Measurements from ENCODE around the gene LRRC72.

The LRRC72 gene

GRCh38 chr7:16558761-16559302 is 32.2 kb downstream of the LRRC72 start:
- H3K4me3 ChIP-seq (ENCODE audit: low read length), result no peak overlapping the region
- no peak overlapping the region for H3K9ac ChIP-seq (ENCODE audit: low read length)
- no peaks in the 10 kb centered on the region for H3K4me1 ChIP-seq (ENCODE audit: control insufficient read depth, insufficient read depth, low read length)
- H3K27me3 ChIP-seq (replicated peaks; ENCODE audit: control insufficient read depth, insufficient read depth, low read length), result no peaks in the 10 kb centered on the region
- no peaks in the 10 kb centered on the region for H3K36me3 ChIP-seq (ENCODE audit: control insufficient read depth, insufficient read depth, low read length, severe bottlenecking)
- no peak for DNase-seq (ENCODE audit: low read depth)
- no peaks in the 10 kb centered on the region for H3K9me3 ChIP-seq (ENCODE audit: control insufficient read depth, low read length)

- no peak for DNase-seq (ENCODE audit: low read depth)
- Histone ChIP-seq H3K9ac (ENCODE audit: low read length) (no peak overlapping the region), H3K27me3 (replicated peaks; ENCODE audit: control insufficient read depth, insufficient read depth, low read length) (no peaks in the 10 kb centered on the region), H3K36me3 (ENCODE audit: control insufficient read depth, insufficient read depth, low read length, severe bottlenecking) (no peaks in the 10 kb centered on the region), H3K4me1 (ENCODE audit: control insufficient read depth, insufficient read depth, low read length) (no peaks in the 10 kb centered on the region), H3K4me3 (ENCODE audit: low read length) (no peak overlapping the region), H3K9me3 (ENCODE audit: control insufficient read depth, low read length) (no peaks in the 10 kb centered on the region)
Measured at GRCh38 chr7:16559497-16560179, 33.0 kb downstream of the LRRC72 start.

GRCh38 chr7:16561943-16562342 is 35.3 kb downstream of the LRRC72 start:
- Histone ChIP-seq H3K27me3 (replicated peaks; ENCODE audit: control insufficient read depth, insufficient read depth, low read length) (no peaks in the 10 kb centered on the region), H3K4me1 (ENCODE audit: control insufficient read depth, insufficient read depth, low read length) (no peaks in the 10 kb centered on the region), H3K9ac (ENCODE audit: low read length) (no peak overlapping the region), H3K36me3 (ENCODE audit: control insufficient read depth, insufficient read depth, low read length, severe bottlenecking) (no peaks in the 10 kb centered on the region), H3K4me3 (ENCODE audit: low read length) (no peak overlapping the region), H3K9me3 (ENCODE audit: control insufficient read depth, low read length) (no peaks in the 10 kb centered on the region)
- DNase-seq (ENCODE audit: low read depth), result no peak

GRCh38 chr7:16562456-16563220 is 36.0 kb downstream of the LRRC72 start:
- no peaks in the 10 kb centered on the region for H3K36me3 ChIP-seq (ENCODE audit: control insufficient read depth, insufficient read depth, low read length, severe bottlenecking)
- no peaks in the 10 kb centered on the region for H3K27me3 ChIP-seq (replicated peaks; ENCODE audit: control insufficient read depth, insufficient read depth, low read length)
- no peaks in the 10 kb centered on the region for H3K4me1 ChIP-seq (ENCODE audit: control insufficient read depth, insufficient read depth, low read length)
- no peak for DNase-seq (ENCODE audit: low read depth)
- no peaks in the 10 kb centered on the region for H3K9me3 ChIP-seq (ENCODE audit: control insufficient read depth, low read length)
- H3K9ac ChIP-seq (ENCODE audit: low read length), result no peak overlapping the region
- no peak overlapping the region for H3K4me3 ChIP-seq (ENCODE audit: low read length)

- Histone ChIP-seq H3K27me3 (replicated peaks; ENCODE audit: control insufficient read depth, insufficient read depth, low read length) (no peaks in the 10 kb centered on the region), H3K36me3 (ENCODE audit: control insufficient read depth, insufficient read depth, low read length, severe bottlenecking) (no peaks in the 10 kb centered on the region)
- no peak for DNase-seq (ENCODE audit: low read depth)
Measured at GRCh38 chr7:16563281-16564022, 36.8 kb downstream of the LRRC72 start.

GRCh38 chr7:16564023-16564380 is 37.4 kb downstream of the LRRC72 start:
- Histone ChIP-seq H3K27me3 (replicated peaks; ENCODE audit: control insufficient read depth, insufficient read depth, low read length) (no peaks in the 10 kb centered on the region), H3K4me1 (ENCODE audit: control insufficient read depth, insufficient read depth, low read length) (no peaks in the 10 kb centered on the region), H3K9me3 (ENCODE audit: control insufficient read depth, low read length) (no peaks in the 10 kb centered on the region), H3K9ac (ENCODE audit: low read length) (no peak overlapping the region), H3K36me3 (ENCODE audit: control insufficient read depth, insufficient read depth, low read length, severe bottlenecking) (no peaks in the 10 kb centered on the region), H3K4me3 (ENCODE audit: low read length) (no peak overlapping the region)
- no peak for DNase-seq (ENCODE audit: low read depth)

More at GRCh38 chr7:16563281-16564022, 36.8 kb downstream of the LRRC72 start:
- H3K4me1 ChIP-seq (ENCODE audit: control insufficient read depth, insufficient read depth, low read length), result no peaks in the 10 kb centered on the region
- no peak overlapping the region for H3K9ac ChIP-seq (ENCODE audit: low read length)
- H3K4me3 ChIP-seq (ENCODE audit: low read length), result no peak overlapping the region
- H3K9me3 ChIP-seq (ENCODE audit: control insufficient read depth, low read length), result no peaks in the 10 kb centered on the region

- no peaks in the 10 kb centered on the region for H3K9me3 ChIP-seq (ENCODE audit: control insufficient read depth, low read length)
- peak; percentile 84 for DNase-seq (ENCODE audit: low read depth)
Measured at GRCh38 chr7:16564909-16565426, 38.3 kb downstream of the LRRC72 start.

GRCh38 chr7:16571941-16572340 is 45.3 kb downstream of the LRRC72 start:
- Histone ChIP-seq H3K36me3 (ENCODE audit: control insufficient read depth, insufficient read depth, low read length, severe bottlenecking) (no peaks in the 10 kb centered on the region), H3K4me3 (ENCODE audit: low read length) (no peak overlapping the region), H3K27me3 (replicated peaks; ENCODE audit: control insufficient read depth, insufficient read depth, low read length) (no peaks in the 10 kb centered on the region)

More at GRCh38 chr7:16564909-16565426, 38.3 kb downstream of the LRRC72 start:
- H3K4me1 ChIP-seq (ENCODE audit: control insufficient read depth, insufficient read depth, low read length), result no peaks in the 10 kb centered on the region
- no peak overlapping the region for H3K4me3 ChIP-seq (ENCODE audit: low read length)
- H3K36me3 ChIP-seq (ENCODE audit: control insufficient read depth, insufficient read depth, low read length, severe bottlenecking), result no peaks in the 10 kb centered on the region
- no peaks in the 10 kb centered on the region for H3K27me3 ChIP-seq (replicated peaks; ENCODE audit: control insufficient read depth, insufficient read depth, low read length)
- H3K9ac ChIP-seq (ENCODE audit: low read length), result no peak overlapping the region

GRCh38 chr7:16579216-16579615 is 52.6 kb downstream of the LRRC72 start:
- H3K36me3 ChIP-seq (ENCODE audit: control insufficient read depth, insufficient read depth, low read length, severe bottlenecking), result no peaks in the 10 kb centered on the region
- no peak overlapping the region for H3K9ac ChIP-seq (ENCODE audit: low read length)
- no peaks in the 10 kb centered on the region for H3K4me1 ChIP-seq (ENCODE audit: control insufficient read depth, insufficient read depth, low read length)
- DNase-seq (ENCODE audit: low read depth), result no peak
- no peaks in the 10 kb centered on the region for H3K9me3 ChIP-seq (ENCODE audit: control insufficient read depth, low read length)
- H3K27me3 ChIP-seq (replicated peaks; ENCODE audit: control insufficient read depth, insufficient read depth, low read length), result no peaks in the 10 kb centered on the region
- no peak overlapping the region for H3K4me3 ChIP-seq (ENCODE audit: low read length)

More at GRCh38 chr7:16571941-16572340, 45.3 kb downstream of the LRRC72 start:
- H3K9ac ChIP-seq (ENCODE audit: low read length), result no peak overlapping the region
- DNase-seq (ENCODE audit: low read depth), result no peak
- H3K9me3 ChIP-seq (ENCODE audit: control insufficient read depth, low read length), result no peaks in the 10 kb centered on the region
- H3K4me1 ChIP-seq (ENCODE audit: control insufficient read depth, insufficient read depth, low read length), result no peaks in the 10 kb centered on the region

- Histone ChIP-seq H3K9ac (ENCODE audit: low read length) (no peak overlapping the region), H3K4me3 (ENCODE audit: low read length) (no peak overlapping the region), H3K27me3 (replicated peaks; ENCODE audit: control insufficient read depth, insufficient read depth, low read length) (no peaks in the 10 kb centered on the region), H3K4me1 (ENCODE audit: control insufficient read depth, insufficient read depth, low read length) (no peaks in the 10 kb centered on the region), H3K36me3 (ENCODE audit: control insufficient read depth, insufficient read depth, low read length, severe bottlenecking) (no peaks in the 10 kb centered on the region), H3K9me3 (ENCODE audit: control insufficient read depth, low read length) (no peaks in the 10 kb centered on the region)
- no peak for DNase-seq (ENCODE audit: low read depth)
Measured at GRCh38 chr7:16581286-16581685, 54.7 kb downstream of the LRRC72 start.

- H3K27me3 ChIP-seq (replicated peaks; ENCODE audit: control insufficient read depth, insufficient read depth, low read length), result no peaks in the 10 kb centered on the region
- no peak overlapping the region for H3K9ac ChIP-seq (ENCODE audit: low read length)
- no peak for DNase-seq (ENCODE audit: low read depth)
- no peak overlapping the region for H3K4me3 ChIP-seq (ENCODE audit: low read length)
- H3K4me1 ChIP-seq (ENCODE audit: control insufficient read depth, insufficient read depth, low read length), result no peaks in the 10 kb centered on the region
- H3K36me3 ChIP-seq (ENCODE audit: control insufficient read depth, insufficient read depth, low read length, severe bottlenecking), result no peaks in the 10 kb centered on the region
- H3K9me3 ChIP-seq (ENCODE audit: control insufficient read depth, low read length), result no peaks in the 10 kb centered on the region
Measured at GRCh38 chr7:16583834-16584233, 57.2 kb downstream of the LRRC72 start.

Data from adipocyte (in vitro differentiated cells).